Testis (tissue), 2 donors: ENCODE results near the gene PI4K2B.

ENCODE experiments used
- CTCF ChIP-seq, 3 experiments: fragments of 450-650 bp in 2 of 3; fragments of 200-600 bp in 1 of 3; sonication (generic) in 1 of 3; IDR thresholded peaks; one replicate each; pipeline ENCODE4 v1.5.1; 2016 to 2019; ENCODE audit warnings: antibody characterized with exemption in 3 of 3, mild to moderate bottlenecking in 2 of 3, moderate library complexity in 1 of 3
- POLR2A ChIP-seq: fragments of 450-650 bp; IDR thresholded peaks from one replicate; pipeline ENCODE4 v1.6.1; 2017; ENCODE audit warnings: antibody characterized with exemption, mild to moderate bottlenecking, moderate library complexity

- TF ChIP-seq POLR2A (peak; percentile 59), CTCF (IDR thresholded peaks at IDR 0.05) (peak in 2 of 3 experiments; percentile 13 to 19)
Observed at GRCh38 chr4:25233737-25234389, at the start of gene PI4K2B.
